Prostate gland (tissue), 2 donors: ENCODE results near the gene RMDN3. TPM values are rescaled to one million over a fixed set of nuclear protein-coding genes. Genes with fewer than 3 reads are reported as not detected.

ENCODE experiments used
- DNase-seq: peaks from one replicate; pipeline ENCODE4 v3.0.0-alpha.2; 2019; ENCODE audit warnings: low spot score
- H3K27ac ChIP-seq, 2 donors: fragments of 200-600 bp; sonication (generic); 2 replicates each; pipeline ENCODE4 v1.5.1; 2017 to 2019
- H3K27me3 ChIP-seq: fragments of 200-600 bp; sonication (generic); replicated peaks from 2 replicates; pipeline ENCODE4 v1.5.1; 2019; ENCODE audit not compliant: insufficient read depth
- H3K36me3 ChIP-seq, 2 donors: fragments of 200-600 bp; sonication (generic); 1 replicate in 1 of 2; 2 replicates in 1 of 2; pipeline versions ENCODE4 v1.5.1 to v1.8.1; 2017 to 2019
- H3K4me1 ChIP-seq: fragments of 200-600 bp; sonication (generic); replicated peaks from 2 replicates; pipeline ENCODE4 v1.5.1; 2019
- H3K4me3 ChIP-seq, 2 donors: fragments of 200-600 bp; sonication (generic); 2 replicates each; pipeline ENCODE4 v1.5.1; 2017 to 2019
- H3K9me3 ChIP-seq: fragments of 200-600 bp; sonication (generic); 2 replicates; pipeline ENCODE4 v1.5.1; 2017
- POLR2A ChIP-seq: fragments of 450-650 bp; IDR thresholded peaks from one replicate; pipeline ENCODE4 v1.6.1; 2016; ENCODE audit warnings: antibody characterized with exemption, mild to moderate bottlenecking
- POLR2AphosphoS5 ChIP-seq: sonication (generic); formaldehyde crosslinking; IDR thresholded peaks from one replicate; pipeline ENCODE4 v1.6.1; 2017; ENCODE audit warnings: antibody characterized with exemption
- WGBS: methylation state at CpG from one replicate; pipeline ENCODE4 v1.1.5; 2018; 5-methylcytosine and 5-hydroxymethylcytosine counted together
- intact Hi-C: fragments of 100-400 bp; cut with DNase I; formaldehyde crosslinking; loops from one replicate; pipeline ENCODE4 v1.14.2; 2022
- total RNA-seq, 2 donors: library from RNA; depleted of rRNA; stranded (reverse); fragments of >200 nt; gene quantifications; one replicate each; pipeline ENCODE4 v1.1.0, GENCODE V29; 2016
- TF ChIP-seq, protein P1 (sequence below), 4 experiments: fragments of 200-600 bp in 2 of 4; fragments of 450-650 bp in 2 of 4; sonication (generic) in 2 of 4; IDR thresholded peaks; 1 replicate in 3 of 4; 2 replicates in 1 of 4; pipeline ENCODE4 v1.5.1; 2016 to 2019; ENCODE audit warnings: antibody characterized with exemption in 4 of 4, mild to moderate bottlenecking in 2 of 4, moderate library complexity in 2 of 4

RMDN3 gene
- total RNA-seq, 2 donors from 2014 or later, result 28.2 to 31.9 TPM

DNA sequence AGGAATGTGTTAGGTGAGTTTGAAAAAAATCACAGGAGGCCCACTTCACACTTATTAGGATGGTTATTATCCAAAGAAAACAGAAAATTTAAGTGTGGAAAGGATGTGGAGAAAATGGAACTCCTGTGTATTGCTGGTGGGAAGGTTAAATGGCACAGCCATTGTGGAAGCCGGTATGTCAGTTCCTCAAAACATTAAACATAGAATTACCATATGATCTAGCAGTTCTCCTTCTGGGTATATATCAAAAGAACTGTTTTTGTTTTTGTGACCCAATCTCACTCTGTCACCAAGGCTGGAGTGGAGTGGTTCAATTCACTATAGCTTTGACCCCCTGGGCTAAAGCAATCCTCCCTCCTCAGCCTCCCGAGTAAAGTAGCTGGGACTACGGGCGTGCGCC is 41.5 kb upstream of the RMDN3 start:
- WGBS, result 93% methylated on average over 5 of the region's 5 CpGs
- Histone ChIP-seq H3K4me3 (no peak overlapping the region), H3K36me3 (no peaks in the 10 kb centered on the region), H3K27me3 (no peaks in the 10 kb centered on the region), H3K27ac (no peak overlapping the region), H3K4me1 (no peaks in the 10 kb centered on the region), H3K9me3 (no peaks in the 10 kb centered on the region)
- intact Hi-C loops, result no loop called here
- TF ChIP-seq, protein P1, sequence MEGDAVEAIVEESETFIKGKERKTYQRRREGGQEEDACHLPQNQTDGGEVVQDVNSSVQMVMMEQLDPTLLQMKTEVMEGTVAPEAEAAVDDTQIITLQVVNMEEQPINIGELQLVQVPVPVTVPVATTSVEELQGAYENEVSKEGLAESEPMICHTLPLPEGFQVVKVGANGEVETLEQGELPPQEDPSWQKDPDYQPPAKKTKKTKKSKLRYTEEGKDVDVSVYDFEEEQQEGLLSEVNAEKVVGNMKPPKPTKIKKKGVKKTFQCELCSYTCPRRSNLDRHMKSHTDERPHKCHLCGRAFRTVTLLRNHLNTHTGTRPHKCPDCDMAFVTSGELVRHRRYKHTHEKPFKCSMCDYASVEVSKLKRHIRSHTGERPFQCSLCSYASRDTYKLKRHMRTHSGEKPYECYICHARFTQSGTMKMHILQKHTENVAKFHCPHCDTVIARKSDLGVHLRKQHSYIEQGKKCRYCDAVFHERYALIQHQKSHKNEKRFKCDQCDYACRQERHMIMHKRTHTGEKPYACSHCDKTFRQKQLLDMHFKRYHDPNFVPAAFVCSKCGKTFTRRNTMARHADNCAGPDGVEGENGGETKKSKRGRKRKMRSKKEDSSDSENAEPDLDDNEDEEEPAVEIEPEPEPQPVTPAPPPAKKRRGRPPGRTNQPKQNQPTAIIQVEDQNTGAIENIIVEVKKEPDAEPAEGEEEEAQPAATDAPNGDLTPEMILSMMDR (IDR thresholded peaks at IDR 0.05), result no peak
- TF ChIP-seq POLR2AphosphoS5, result no peak
- no peak for TF ChIP-seq POLR2A
- DNase-seq, result no peak

DNA sequence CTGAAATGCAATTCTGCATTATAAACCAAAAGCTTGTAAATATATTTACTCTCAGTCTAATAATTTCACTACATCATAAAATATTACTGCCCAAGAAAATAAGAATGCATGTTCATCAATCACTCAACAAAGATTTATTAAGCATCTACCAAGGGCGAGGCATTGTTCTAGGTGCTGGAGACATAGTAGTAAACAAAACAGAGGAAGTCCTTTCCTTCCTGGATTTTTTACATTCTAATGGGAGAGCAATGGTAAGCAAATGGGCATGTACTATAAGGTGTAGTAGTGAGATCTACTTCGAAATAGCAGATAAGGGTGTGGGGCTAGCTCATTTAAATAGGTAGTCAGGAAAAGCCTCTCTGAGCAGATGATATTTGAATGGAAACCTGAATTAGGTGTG is 41.0 kb upstream of the RMDN3 start:
- TF ChIP-seq POLR2AphosphoS5, result peak; percentile 15
- TF ChIP-seq, protein P1 (IDR thresholded peaks at IDR 0.05), result no peak
- DNase-seq, result no peak
- intact Hi-C loops, result no loop called here
- Histone ChIP-seq H3K4me3 (no peak overlapping the region), H3K4me1 (no peaks in the 10 kb centered on the region), H3K9me3 (no peaks in the 10 kb centered on the region), H3K36me3 (no peaks in the 10 kb centered on the region), H3K27ac (no peak overlapping the region), H3K27me3 (no peaks in the 10 kb centered on the region)
- WGBS, result 69% methylated on average over 2 of the region's 2 CpGs

DNA sequence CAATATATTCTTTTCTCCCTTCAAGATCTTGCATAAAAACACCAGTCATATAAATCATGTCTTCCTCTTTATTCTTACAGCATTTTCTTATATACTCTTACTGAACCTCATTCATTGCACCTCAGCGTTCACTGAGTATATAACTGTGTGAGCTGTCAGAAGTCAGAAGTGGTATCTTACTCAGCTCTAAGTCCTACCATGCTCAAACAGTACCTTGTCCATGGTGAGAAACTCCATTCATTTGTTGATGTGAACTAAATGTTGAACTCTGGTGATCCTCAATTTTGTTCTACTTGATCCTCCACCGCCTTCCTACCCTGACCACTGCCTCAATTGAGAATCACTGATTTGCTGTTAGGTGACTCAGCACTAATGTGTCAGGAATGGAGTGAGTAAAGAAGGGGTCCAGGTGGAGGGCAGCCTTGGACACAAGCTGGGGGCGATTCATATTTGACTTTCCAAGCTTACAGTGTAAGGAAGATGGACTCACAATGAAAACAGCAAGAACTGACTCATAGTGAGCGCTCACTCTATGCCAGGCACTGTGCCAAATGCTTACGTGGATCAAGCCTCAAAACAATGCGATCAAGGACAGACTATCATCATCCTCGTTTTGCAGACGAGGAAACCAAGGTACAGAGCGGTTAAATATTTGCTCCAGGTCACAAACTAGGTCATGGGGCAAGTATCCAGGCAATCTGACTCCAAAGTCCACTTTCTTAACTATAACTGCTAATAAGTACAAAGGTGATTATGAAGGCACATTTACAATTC is 38.3 kb upstream of the RMDN3 start:
- Histone ChIP-seq H3K4me1 (no peaks in the 10 kb centered on the region), H3K27me3 (no peaks in the 10 kb centered on the region), H3K27ac (no peak overlapping the region), H3K36me3 (no peaks in the 10 kb centered on the region), H3K9me3 (no peaks in the 10 kb centered on the region), H3K4me3 (no peak overlapping the region)
- intact Hi-C loops, result no loop called here
- TF ChIP-seq POLR2AphosphoS5 (no peak), POLR2A (no peak)
- TF ChIP-seq, protein P1 (IDR thresholded peaks at IDR 0.05), result no peak
- 69% methylated on average over 9 of the region's 9 CpGs for WGBS
- DNase-seq, result no peak

DNA sequence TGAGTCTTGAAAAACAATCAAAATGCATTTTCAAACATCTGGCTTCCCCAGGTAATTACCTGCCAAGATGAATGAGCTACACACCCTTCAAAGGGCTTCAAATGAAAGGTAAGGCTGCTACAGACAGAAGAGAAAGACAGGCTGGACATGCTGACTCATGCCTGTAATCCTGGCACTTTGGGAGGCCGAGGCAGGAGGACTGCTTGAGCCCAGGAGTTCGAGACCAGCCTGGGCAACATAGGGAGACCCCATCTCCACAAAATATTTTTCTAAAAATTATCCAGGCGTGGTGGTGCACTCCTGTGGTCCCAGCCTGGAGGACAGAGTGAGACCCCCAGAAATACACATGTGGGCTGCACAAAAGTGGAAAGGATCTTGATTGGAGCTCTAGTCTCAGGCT is 37.3 kb upstream of the RMDN3 start:
- WGBS, result 98% methylated on average over 3 of the region's 3 CpGs
- Histone ChIP-seq H3K27me3 (no peaks in the 10 kb centered on the region), H3K4me1 (peaks cover 8% of the 10 kb centered on the region), H3K4me3 (no peak overlapping the region), H3K36me3 (no peaks in the 10 kb centered on the region), H3K9me3 (no peaks in the 10 kb centered on the region), H3K27ac (no peak overlapping the region)
- no peak for DNase-seq
- intact Hi-C loops, result no loop called here
- TF ChIP-seq, protein P1 (IDR thresholded peaks at IDR 0.05), result no peak
- no peak for TF ChIP-seq POLR2A
- no peak for TF ChIP-seq POLR2AphosphoS5

DNA sequence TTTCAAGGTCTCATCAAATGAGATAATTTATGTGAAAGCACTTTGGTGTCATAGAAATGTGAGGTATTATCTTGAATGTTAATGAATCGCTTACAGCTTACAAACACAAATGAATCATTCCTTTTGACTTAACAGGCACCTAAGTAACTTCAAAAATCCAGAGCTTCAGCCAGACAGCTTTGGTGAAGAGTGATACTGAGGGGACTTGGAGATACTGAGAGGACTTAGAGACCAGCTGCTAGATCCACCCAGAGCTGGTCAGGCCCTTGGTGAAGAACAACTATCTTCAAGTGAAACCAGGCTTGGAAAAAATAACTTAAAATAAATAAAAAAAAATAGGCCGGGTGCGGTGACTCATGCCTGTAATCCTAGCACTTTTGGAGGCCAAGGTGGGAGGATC is 35.7 kb upstream of the RMDN3 start:
- Histone ChIP-seq H3K36me3 (no peaks in the 10 kb centered on the region), H3K4me1 (peaks cover 17% of the 10 kb centered on the region), H3K27ac (no peak overlapping the region), H3K27me3 (no peaks in the 10 kb centered on the region), H3K9me3 (no peaks in the 10 kb centered on the region), H3K4me3 (no peak overlapping the region)
- TF ChIP-seq, protein P1 (IDR thresholded peaks at IDR 0.05), result no peak
- TF ChIP-seq POLR2AphosphoS5 (no peak), POLR2A (no peak)
- no peak for DNase-seq
- intact Hi-C loops, result no loop called here
- WGBS, result 82% methylated on average over 3 of the region's 3 CpGs
